GM10847 (cell line): ENCODE data around the gene BEST1.

Source experiments
- POLR2A ChIP-seq: IDR thresholded peaks from 2 replicates; pipeline ENCODE4 v1.6.1; 2011; ENCODE audit not compliant: insufficient read length; ENCODE audit errors: extremely low read depth

The BEST1 gene

GRCh38 chr11:61923166-61924063 is 26.7 kb upstream of the BEST1 start:
- TF ChIP-seq POLR2A = no peak

GRCh38 chr11:61924064-61924455 is 26.1 kb upstream of the BEST1 start:
- TF ChIP-seq POLR2A = no peak

- TF ChIP-seq POLR2A = no peak
These were observed 24.4 kb upstream of the BEST1 start for GRCh38 chr11:61925736-61926135.

- no peak for TF ChIP-seq POLR2A
These were observed 23.9 kb upstream of the BEST1 start for GRCh38 chr11:61926235-61926634.

GRCh38 chr11:61927501-61927900 is 22.6 kb upstream of the BEST1 start:
- no peak for TF ChIP-seq POLR2A

- TF ChIP-seq POLR2A = no peak
These were observed 21.5 kb upstream of the BEST1 start for GRCh38 chr11:61928606-61929005.

- TF ChIP-seq POLR2A = no peak
These were observed 19.2 kb upstream of the BEST1 start for GRCh38 chr11:61930933-61931332.

GRCh38 chr11:61935861-61936260 is 14.3 kb upstream of the BEST1 start:
- no peak for TF ChIP-seq POLR2A

GRCh38 chr11:61940466-61940865 is 9.7 kb upstream of the BEST1 start:
- no peak for TF ChIP-seq POLR2A

- TF ChIP-seq POLR2A = no peak
These were observed 5.0 kb upstream of the BEST1 start for GRCh38 chr11:61945191-61945590.

- TF ChIP-seq POLR2A = no peak
These were observed 3.3 kb upstream of the BEST1 start for GRCh38 chr11:61946894-61947293.

- no peak for TF ChIP-seq POLR2A
These were observed 2.5 kb upstream of the BEST1 start for GRCh38 chr11:61947486-61948210.

GRCh38 chr11:61948505-61948904 is 1.6 kb upstream of the BEST1 start:
- TF ChIP-seq POLR2A = no peak

- TF ChIP-seq POLR2A = no peak
These were observed 749 bp upstream of the BEST1 start for GRCh38 chr11:61949169-61950034.

- TF ChIP-seq POLR2A = no peak
These were observed 1.5 kb downstream of the BEST1 start for GRCh38 chr11:61951484-61952135.
